Thyroid gland (tissue), 4 donors: ENCODE measurements around the gene KLHL28. TPM values are rescaled to one million over a fixed set of nuclear protein-coding genes. Genes with fewer than 3 reads are reported as not detected.

Experiments
- DNase-seq, 2 donors: peaks; one replicate each; pipeline ENCODE4 v3.0.0-alpha.2; 2019
- H3K27ac ChIP-seq, 3 donors: fragments of 200-600 bp; sonication (generic); 1 replicate in 2 of 3; 2 replicates in 1 of 3; pipeline ENCODE4 v1.5.1; 2016 to 2019; ENCODE audit warnings: mild to moderate bottlenecking in 1 of 3, moderate library complexity in 1 of 3
- H3K27me3 ChIP-seq: fragments of 200-600 bp; sonication (generic); one replicate; pipeline ENCODE4 v1.5.1; 2019
- H3K36me3 ChIP-seq, 2 donors: fragments of 200-600 bp; sonication (generic); one replicate each; pipeline ENCODE4 v1.5.1; 2016 to 2019
- H3K4me1 ChIP-seq, 2 donors: fragments of 200-600 bp; sonication (generic); one replicate each; pipeline ENCODE4 v1.5.1; 2017 to 2019
- H3K4me3 ChIP-seq, 3 donors: fragments of 200-600 bp; sonication (generic); replicated peaks in 1 of 3; 1 replicate in 2 of 3; 2 replicates in 1 of 3; pipeline ENCODE4 v1.5.1; 2016; ENCODE audit warnings: mild to moderate bottlenecking in 1 of 3
- H3K9me3 ChIP-seq: fragments of 200-600 bp; sonication (generic); one replicate; pipeline ENCODE4 v1.5.1; 2017
- CTCF ChIP-seq, 6 experiments: fragments of 200-600 bp in 3 of 6; fragments of 450-650 bp in 3 of 6; sonication (generic) in 3 of 6; IDR thresholded peaks; one replicate each; pipeline ENCODE4 v1.5.1; 2016 to 2019; ENCODE audit warnings: antibody characterized with exemption in 6 of 6, mild to moderate bottlenecking in 2 of 6, inconsistent platforms in 1 of 6, moderate library complexity in 1 of 6
- POLR2A ChIP-seq, 2 donors: fragments of 450-650 bp; IDR thresholded peaks; one replicate each; pipeline ENCODE4 v1.6.1; 2017; ENCODE audit warnings: antibody characterized with exemption in 2 of 2, mild to moderate bottlenecking in 2 of 2, moderate library complexity in 1 of 2
- whole genome bisulfite sequencing, 2 donors: methylation state at CpG; one replicate each; pipeline ENCODE4 v1.1.5; 2017; 5-methylcytosine and 5-hydroxymethylcytosine counted together
- intact Hi-C: fragments of 100-400 bp; cut with DNase I; formaldehyde crosslinking; loops from one replicate; pipeline ENCODE4 v1.15.1; 2023
- total RNA-seq, 4 donors: library from RNA; depleted of rRNA; stranded (reverse); fragments of >200 nt; gene quantifications; one replicate each; pipeline ENCODE4 v1.2.3, GENCODE V29; 2016

The KLHL28 gene
- total RNA-seq, 4 donors from 2014 or later: 12.0 to 21.0 (median 13.3) TPM

DNA sequence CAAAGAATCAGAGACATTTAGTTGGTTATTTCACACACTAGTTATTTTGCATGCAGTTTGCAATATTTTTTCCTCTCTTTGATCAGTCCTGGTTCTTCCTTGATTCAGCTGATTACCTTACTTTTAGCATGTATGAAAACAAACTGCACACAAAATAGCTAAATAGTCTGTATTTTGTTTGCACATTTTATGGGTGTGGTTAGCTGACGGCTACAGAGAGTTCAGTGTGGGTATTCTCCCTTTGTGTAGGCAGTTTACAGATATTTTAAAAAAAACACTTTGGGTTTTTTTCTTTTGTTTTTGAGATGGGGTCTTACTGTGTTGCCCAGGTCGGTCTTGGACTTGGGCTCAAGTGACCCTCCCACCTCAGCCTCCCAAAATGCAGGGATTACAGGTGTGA, 28.8 kb upstream of the KLHL28 start:
- H3K36me3 ChIP-seq: no peaks in the 10 kb centered on the region
- no peak overlapping the region for H3K27ac ChIP-seq
- WGBS, 2 donors: 79 to 83% methylated on average over 2 of the region's 2 CpGs
- no peak for DNase-seq
- no peak overlapping the region for H3K4me3 ChIP-seq
- H3K9me3 ChIP-seq: no peaks in the 10 kb centered on the region
- no peak for TF ChIP-seq CTCF (IDR thresholded peaks at IDR 0.05)
- TF ChIP-seq POLR2A (IDR thresholded peaks at IDR 0.05): no peak
- intact Hi-C loops: no loop called here
- no peaks in the 10 kb centered on the region for H3K27me3 ChIP-seq
- peaks cover 17 to 18% of the 10 kb centered on the region in 2 donors for H3K4me1 ChIP-seq

DNA sequence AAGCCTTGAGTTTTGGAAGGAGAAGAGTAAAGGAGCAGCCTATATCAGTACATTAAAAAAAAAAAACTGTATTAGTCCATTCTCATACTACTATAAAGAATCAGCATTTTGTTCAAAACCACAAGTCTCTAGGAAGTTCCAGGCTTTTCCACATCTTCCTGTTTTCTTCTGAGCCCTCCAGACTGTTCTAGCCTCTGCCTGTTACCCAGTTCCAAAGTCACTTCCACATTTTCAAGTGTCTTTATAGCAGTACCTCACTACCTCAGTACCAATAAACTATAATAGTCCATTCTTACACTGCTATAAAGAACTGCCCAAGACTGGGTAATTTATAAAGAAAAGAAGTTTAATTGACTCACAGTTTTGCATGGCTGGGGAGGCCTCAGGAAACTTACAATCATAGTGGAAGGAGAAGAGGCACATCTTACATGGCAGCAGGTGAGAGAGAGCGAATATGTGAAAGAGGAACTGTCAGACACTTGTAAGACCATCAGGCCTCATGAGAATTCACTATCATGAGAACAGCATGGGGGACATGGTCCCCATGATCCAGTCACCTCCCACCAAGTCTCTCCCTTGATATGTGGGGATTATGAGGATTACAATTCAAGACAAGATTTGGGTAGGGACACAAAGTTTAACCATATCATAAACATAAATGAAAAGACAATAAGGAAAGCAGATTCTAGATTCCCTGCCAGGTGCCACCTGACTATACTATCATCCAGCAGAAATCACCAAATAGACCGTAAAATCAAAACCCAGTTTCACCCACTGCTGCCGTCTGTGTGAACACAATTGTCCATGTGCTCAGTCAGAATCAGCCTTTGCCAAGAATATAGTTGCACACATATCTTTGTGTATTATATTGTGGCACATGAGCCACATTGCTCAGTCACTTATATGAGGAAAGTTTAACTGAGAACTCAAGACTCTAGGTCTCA, 28.0 kb upstream of the KLHL28 start:
- Histone ChIP-seq H3K4me1 (peaks cover 13 to 18% of the 10 kb centered on the region in 2 donors), H3K27ac (peak overlapping the region; percentile 31 to 84 (median 56)), H3K27me3 (no peaks in the 10 kb centered on the region), H3K9me3 (no peaks in the 10 kb centered on the region), H3K4me3 (no peak overlapping the region), H3K36me3 (no peaks in the 10 kb centered on the region)
- no peak for DNase-seq
- no peak for TF ChIP-seq CTCF (IDR thresholded peaks at IDR 0.05)
- no peak for TF ChIP-seq POLR2A (IDR thresholded peaks at IDR 0.05)
- WGBS, 2 donors: 87 to 94% methylated on average over 3 of the region's 3 CpGs
- intact Hi-C loops: no loop called here

DNA sequence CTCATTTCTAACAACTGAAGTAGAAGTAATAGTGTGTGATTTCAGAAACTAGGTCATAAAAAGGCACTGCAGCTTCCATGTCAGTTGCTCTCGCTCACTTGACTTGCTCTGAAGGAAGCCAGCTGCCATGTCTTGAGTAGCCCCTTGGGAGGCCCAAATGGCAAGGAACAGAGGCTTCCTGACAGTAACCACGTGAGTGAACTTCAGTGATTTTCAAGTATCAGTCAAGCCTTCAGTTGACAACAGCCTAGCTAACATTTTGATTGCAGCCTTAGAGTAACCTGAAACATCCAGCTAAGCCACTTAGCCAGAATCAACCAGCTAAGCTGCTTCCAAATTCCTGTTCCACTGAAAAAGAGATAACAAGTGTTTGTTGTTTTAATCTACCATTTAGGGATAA, 26.9 kb upstream of the KLHL28 start:
- no peaks in the 10 kb centered on the region for H3K27me3 ChIP-seq

GRCh38 chr14:44982594-44982993, 20.8 kb upstream of the KLHL28 start:
- TF ChIP-seq POLR2A (IDR thresholded peaks at IDR 0.05): no peak
- TF ChIP-seq CTCF (IDR thresholded peaks at IDR 0.05): no peak
- Histone ChIP-seq H3K4me1 (peaks cover 6 to 14% of the 10 kb centered on the region in 2 donors), H3K9me3 (no peaks in the 10 kb centered on the region), H3K27ac (no peak overlapping the region), H3K27me3 (no peaks in the 10 kb centered on the region), H3K36me3 (no peaks in the 10 kb centered on the region), H3K4me3 (no peak overlapping the region)
- DNase-seq: no peak
- 88 to 91% methylated on average over 2 of the region's 2 CpGs for WGBS, 2 donors
- intact Hi-C loops: no loop called here

More for the DNA sequence above, 26.9 kb upstream of the KLHL28 start:
- no peak overlapping the region for H3K4me3 ChIP-seq
- 26 to 34% methylated on average over 2 of the region's 2 CpGs for WGBS, 2 donors
- peak; percentile 78 to 79 for DNase-seq
- H3K36me3 ChIP-seq: no peaks in the 10 kb centered on the region
- H3K27ac ChIP-seq: peak overlapping the region; percentile 59 to 84 (median 76)
- H3K4me1 ChIP-seq: peaks cover 13 to 18% of the 10 kb centered on the region in 2 donors
- TF ChIP-seq POLR2A (IDR thresholded peaks at IDR 0.05) (no peak), CTCF (IDR thresholded peaks at IDR 0.05) (no peak)
- H3K9me3 ChIP-seq: no peaks in the 10 kb centered on the region
- intact Hi-C loops: no loop called here

DNA sequence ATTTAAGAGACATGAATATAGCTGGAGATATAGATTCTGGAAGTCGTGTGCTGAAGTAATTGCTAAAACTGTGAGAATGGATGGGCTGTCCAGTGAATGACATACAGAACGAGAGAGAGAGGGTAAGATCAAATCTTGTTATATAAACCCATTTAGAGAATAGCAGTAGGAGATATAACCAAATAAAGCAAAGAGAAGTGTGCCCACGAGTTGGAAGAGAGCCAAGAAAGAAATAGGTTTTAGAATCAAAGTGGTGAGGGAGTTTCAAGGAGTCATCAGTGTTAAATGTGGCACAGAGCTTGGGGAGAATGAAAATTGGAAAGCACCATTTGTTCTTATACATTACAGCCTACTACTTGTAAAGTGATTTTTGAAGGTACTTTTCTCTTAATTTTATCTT, 19.5 kb upstream of the KLHL28 start:
- intact Hi-C loops: no loop called here

More for the DNA sequence above, 19.5 kb upstream of the KLHL28 start:
- no peak for DNase-seq
- no peaks in the 10 kb centered on the region for H3K27me3 ChIP-seq
- TF ChIP-seq POLR2A (IDR thresholded peaks at IDR 0.05) (no peak), CTCF (IDR thresholded peaks at IDR 0.05) (no peak)
- H3K27ac ChIP-seq: no peak overlapping the region
- no peaks in the 10 kb centered on the region for H3K9me3 ChIP-seq
- peaks cover 6 to 18% of the 10 kb centered on the region in 2 donors for H3K4me1 ChIP-seq
- no peaks in the 10 kb centered on the region for H3K36me3 ChIP-seq
- WGBS, 2 donors: 47 to 64% methylated on average over 3 of the region's 3 CpGs
- H3K4me3 ChIP-seq: no peak overlapping the region
